ENCODE measurements around the gene TMEM175.

- TF ChIP-seq, protein P1, sequence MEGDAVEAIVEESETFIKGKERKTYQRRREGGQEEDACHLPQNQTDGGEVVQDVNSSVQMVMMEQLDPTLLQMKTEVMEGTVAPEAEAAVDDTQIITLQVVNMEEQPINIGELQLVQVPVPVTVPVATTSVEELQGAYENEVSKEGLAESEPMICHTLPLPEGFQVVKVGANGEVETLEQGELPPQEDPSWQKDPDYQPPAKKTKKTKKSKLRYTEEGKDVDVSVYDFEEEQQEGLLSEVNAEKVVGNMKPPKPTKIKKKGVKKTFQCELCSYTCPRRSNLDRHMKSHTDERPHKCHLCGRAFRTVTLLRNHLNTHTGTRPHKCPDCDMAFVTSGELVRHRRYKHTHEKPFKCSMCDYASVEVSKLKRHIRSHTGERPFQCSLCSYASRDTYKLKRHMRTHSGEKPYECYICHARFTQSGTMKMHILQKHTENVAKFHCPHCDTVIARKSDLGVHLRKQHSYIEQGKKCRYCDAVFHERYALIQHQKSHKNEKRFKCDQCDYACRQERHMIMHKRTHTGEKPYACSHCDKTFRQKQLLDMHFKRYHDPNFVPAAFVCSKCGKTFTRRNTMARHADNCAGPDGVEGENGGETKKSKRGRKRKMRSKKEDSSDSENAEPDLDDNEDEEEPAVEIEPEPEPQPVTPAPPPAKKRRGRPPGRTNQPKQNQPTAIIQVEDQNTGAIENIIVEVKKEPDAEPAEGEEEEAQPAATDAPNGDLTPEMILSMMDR (IDR thresholded peaks at IDR 0.05; ENCODE audit: low read depth, low read length) = no peak
- no peak for TF ChIP-seq EZH2phosphoT487 (IDR thresholded peaks at IDR 0.05; ENCODE audit: low read depth)
These were observed 35.6 kb upstream of the TMEM175 start for GRCh38 chr4:896630-897029.
